ENCODE data around the gene CYRIA. TPM values are rescaled to one million over a fixed set of nuclear protein-coding genes. Genes with fewer than 3 reads are reported as not detected.

Gene CYRIA
- total RNA-seq (2014; rRNA removed; shearing (Covaris generic)): 23.7 and 25.2 TPM in 2 replicates

DNA sequence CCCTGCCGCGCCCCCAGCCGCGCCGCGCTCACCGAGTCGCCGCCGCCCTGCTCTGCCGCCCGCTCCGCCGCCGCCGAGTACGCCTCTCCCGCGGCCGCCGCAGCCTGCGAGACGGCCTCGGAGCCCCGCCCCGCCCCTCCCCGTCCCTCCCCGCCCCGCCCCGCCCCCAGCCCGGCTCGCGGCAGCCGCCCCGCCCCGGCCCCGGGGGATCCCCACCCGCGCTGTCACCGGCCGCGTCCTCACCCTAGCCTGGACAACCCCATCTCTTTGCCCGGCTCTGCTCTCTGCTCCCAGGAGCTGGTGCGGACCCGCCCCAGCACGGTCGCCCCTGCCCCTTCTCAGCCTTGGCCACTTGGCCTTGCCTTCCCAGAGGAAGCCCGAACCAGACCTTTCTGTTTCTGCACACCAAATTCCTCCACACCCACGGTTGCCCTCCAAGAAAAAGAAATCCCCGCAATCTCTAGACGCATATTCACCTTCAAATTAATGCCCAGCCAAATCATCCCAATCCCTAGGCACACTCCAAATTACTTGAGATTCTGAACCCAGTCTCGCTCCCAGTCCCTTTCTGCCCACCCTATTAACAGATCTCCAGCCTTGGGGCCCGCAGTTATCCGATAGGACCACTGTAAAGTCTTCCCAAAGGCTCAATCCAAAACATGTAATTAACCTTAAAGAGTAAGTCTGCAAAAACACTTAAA is at the start of gene CYRIA:
TSS of gene CYRIA (minus strand) at position 87 of the 701 bp plus-strand sequence. CDS start 77,715 bp downstream, outside the sequence.
- DNase-seq (ENCODE audit: low spot score): no peak

DNA sequence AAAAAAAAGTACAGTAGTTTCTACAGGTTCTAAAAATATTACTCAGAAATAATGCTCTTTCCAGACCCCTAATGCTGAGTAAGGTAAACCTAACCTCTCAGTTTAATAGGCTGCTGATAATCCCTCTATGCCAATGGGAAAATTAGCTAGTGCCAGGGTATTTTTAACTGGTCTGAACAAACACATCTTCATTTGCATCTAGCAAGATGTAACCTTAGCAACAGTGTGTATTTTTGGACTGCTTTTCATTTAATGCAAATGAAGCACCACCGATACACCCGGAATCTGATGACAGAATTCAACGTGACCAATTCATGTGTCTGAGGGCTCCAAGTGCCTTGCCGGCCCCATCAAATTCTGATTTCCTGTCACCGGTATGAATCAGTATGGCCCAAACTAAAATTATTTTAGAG is 47.4 kb upstream of the CYRIA start:
- DNase-seq (ENCODE audit: low spot score): no peak

DNA sequence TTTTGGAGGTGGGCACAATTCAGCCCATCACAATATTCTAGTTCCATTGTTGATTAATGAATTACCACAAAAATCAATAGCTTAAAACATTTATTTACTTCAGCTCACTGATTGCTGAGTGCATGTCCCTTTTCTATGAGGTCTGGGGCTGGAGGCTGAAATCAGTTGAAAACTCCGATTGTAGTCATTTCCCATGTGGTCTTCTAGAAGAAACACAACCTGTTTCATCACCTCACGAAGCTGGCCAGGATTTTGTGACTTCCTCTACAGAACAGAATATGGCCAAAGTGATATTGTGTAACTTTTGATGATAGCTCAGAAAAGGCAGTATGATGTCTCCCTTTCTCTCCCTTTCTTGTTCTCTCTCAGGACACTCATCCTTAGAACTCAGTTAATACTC is 44.1 kb upstream of the CYRIA start:
- no peak for DNase-seq (ENCODE audit: low spot score)

DNA sequence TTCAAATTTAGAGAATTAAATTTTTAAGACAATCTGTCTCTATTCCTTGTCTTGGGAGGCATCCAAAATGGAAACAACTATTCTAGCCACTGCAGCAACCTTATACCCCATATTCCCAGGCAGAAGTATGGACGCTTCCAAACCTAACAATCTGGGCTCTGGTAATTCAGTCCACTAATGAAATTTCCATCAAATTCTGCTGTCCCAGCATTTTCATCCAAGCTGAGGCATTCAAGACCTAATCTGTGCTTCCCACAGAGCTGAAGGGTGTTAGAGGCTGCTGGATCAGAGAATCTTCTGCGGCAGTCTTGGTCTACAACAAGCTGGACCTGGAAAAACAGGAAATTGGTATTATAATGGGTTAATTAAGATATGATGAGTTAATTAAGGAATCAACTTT is 42.5 kb upstream of the CYRIA start:
- no peak for DNase-seq (ENCODE audit: low spot score)

DNA sequence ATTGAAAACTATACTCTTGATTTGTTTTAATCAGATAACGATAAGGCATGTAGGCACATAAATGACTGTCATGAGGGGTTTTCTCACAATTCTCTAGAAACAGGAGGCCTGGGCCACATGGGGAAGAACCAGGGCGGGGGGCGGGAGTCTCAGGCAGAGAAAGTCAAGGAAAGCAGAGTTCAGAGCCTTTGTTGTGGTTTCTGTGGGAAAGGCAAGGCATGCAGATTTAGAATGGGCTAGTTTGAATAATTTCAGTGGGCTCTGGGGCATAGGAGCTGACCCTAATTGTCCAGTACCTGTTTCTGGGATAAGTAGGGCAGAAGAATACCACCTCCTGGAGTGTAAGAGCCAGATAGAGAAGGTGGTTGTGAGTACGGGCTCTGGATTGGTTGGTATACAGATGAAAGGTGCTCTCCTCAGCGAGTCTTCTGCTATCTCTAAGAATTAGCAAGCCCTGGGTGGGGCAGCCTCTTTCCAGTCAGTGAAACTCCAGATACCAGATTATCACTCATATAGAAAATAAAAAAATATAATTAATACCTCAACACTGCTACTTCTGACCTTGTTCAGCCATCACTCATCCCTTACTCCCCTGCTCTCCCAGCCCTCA is 41.5 kb upstream of the CYRIA start:
- no peak for DNase-seq (ENCODE audit: low spot score)

DNA sequence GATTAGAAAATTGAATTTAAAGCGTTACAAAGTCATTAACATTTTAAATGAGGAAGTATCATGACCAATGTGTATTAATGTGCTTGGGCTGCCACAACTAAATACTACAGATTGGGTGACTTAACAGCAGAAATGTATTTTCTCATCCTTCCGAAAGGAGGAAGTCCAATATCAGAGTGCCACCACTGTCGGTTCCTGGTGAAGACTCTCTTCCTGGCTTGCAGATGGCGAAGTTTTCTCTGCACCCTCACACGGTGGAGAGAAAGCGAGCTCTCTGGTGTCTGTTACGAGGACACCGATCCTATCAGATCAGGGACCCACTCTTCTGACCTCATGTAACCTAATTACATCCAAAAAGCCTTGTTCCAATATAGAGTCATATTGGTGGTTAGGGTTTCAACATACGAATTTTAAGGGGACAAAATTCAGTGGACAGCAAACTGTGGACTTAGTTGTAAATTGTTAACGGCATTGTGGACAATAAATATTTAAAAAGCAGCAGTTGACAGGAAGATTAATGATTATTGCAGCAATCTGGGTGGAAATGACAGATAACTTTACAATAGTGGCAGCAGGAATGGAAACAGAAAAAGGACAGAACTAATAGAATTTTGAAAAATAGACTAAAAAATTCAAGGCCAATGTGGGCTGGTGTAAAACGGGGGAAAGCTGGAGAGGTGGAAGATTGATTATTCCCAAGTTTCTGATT is 35.1 kb upstream of the CYRIA start:
- DNase-seq (ENCODE audit: low spot score): no peak

DNA sequence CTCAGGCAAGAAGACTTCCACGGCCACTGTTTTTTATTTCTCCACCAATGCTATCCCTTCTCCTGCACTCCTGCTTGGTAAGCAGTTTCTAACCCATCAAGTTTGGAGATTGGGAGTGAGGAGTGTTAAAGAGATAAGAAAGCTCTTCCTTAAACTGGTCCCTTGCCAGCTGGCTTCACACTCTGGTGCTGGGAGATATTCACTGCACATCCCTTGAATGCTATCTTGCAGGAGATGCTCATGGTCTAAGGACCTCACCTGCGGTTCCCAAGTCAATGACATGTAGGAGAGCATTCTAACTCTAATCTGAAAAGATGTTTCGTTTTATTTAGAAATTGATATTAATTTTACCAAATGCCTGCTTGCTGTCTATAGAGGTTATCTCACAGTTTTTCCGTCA is 28.2 kb upstream of the CYRIA start:
- DNase-seq (ENCODE audit: low spot score): no peak

DNA sequence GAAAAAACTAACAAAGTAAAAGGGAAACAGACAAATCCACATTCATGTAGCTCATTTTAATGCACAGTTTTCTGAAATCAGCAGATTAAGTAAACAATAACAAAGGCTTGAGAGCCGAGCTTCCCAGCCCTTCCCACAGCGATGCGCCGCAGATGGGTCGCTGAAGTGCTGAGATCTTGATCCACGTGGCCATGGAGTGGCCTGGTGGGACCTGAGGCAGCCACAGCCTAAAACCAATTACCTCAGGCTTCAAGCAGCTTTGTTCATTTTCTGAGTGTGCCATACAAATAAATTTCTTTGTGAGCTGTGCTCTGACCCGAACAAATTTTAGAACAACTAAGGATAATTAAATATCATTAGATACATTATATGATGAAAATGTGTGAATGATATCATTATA is 25.6 kb upstream of the CYRIA start:
- no peak for DNase-seq (ENCODE audit: low spot score)

DNA sequence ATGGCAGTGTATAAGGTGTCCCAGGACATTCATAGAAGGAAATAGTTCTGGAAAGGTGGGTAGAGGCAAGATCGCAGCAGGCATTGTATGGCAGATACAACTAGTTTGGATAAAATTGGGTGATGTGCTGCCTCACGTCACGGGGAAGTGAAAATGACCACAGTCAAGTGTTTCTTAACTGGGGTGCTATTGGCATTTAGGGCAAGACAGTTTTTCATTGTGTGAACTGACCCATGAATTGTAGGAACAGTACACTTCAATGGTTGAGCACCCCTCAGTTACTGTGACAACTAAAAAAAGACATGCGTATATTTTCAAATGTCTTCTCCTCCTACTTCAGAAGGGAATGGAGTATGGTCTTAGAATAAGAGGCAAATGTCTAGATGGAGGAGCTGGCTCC is 22.3 kb upstream of the CYRIA start:
- no peak for DNase-seq (ENCODE audit: low spot score)

DNA sequence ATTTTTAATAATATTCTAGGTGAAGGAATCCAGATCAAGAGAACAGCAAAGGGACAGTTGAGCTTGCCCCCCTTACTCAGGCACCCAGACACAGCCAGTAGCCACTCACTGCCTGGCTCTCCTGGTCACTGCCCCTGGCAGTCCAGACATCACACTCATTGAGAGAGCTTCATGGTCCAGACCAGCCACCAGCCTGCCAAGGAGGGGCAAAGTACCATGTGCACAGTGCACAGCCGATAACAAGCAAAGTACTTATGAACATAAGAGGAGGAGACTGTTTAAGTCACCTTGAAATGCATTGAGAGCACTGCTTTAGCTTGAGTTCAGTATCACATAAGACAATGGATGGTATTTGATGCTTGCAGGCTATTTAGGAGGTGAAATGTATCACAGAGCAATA is 21.6 kb upstream of the CYRIA start:
- DNase-seq (ENCODE audit: low spot score): no peak

DNA sequence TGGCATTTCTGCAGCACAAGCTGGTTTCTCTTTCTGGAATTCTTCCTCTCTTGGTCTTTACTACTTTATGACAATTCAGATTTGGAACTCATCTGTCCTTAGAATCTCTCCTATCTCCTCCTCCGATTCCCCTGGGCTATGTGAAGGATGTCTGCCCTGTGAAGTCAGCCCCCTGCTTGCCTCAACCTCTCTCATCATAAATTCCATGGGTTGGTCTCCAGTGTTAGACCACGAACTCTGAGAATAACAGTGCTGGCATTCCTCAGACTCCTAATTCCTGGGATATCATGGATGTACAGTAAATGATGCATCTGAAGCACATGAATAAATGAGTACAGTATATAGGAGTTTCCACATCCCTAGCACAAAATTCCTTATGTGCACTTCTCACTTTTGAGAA is 21.0 kb upstream of the CYRIA start:
- no peak for DNase-seq (ENCODE audit: low spot score)

DNA sequence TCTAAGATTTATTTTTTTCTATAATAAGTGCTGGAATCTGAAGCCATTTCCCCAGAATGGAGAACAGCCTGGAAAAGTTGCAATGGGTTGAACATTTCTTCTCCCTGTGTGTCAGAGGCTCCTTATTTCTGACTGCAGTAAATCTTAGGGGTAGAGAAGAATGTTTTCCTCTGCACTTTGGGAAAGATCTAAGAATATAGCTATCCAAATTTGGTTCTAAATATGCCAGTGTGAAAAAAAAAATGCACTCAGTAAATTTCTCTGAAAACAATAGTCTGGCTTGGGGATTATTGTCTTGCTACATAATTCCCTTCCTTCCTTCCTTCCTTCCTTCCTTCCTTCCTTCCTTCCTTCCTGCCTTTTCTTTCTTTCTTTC is 19.7 kb upstream of the CYRIA start:
- no peak for DNase-seq (ENCODE audit: low spot score)

DNA sequence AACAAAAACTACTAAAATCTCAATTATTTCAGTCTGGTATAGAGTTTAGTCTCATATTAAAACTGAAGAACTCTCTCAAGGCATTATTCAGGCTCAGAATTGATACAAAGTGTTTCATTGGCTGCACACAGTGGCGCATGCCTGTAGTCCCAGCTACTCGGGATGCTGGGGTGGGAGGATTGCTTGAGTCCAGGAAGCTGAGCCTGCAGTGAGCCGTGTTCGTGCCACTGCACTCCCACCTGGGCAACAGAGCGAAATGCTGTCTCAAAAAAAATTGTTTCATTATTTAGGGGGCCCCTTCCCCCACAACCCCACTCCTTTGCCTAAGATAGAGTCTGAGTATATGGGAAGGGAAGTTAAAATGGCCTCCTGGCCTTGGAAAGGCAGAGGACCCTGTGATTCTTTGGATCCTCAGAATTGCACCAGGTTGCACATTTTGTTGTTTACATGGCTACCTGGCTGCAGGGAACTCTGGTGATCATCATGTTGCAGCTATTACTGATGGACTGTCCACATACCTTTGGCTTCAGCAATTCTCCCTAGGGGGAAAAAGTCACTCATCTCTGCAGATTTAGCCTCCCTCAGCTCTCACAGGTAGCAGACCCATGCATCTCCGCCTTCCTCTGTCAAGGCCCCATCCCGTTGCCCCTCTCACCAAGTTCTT is 19.2 kb upstream of the CYRIA start:
- no peak for DNase-seq (ENCODE audit: low spot score)

DNA sequence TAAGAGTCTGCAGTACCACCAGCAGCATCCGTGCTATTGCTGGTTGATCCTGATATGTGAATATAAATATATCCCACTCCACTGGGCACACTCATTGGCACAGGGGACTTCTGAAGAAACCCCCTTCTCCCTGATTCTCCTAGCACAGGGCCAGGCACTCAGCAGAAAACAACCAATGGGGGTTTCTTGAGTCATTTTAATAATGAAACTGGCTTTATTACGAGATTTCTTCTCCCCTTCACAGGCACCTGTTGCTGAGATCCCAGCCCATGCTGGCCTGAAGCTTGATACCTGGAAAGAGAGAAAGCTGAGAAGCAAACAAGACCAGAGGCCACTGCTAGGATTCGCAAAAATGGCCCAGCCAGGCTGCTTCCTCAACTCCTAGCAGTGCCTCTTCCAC is 17.9 kb upstream of the CYRIA start:
- DNase-seq (ENCODE audit: low spot score): no peak

DNA sequence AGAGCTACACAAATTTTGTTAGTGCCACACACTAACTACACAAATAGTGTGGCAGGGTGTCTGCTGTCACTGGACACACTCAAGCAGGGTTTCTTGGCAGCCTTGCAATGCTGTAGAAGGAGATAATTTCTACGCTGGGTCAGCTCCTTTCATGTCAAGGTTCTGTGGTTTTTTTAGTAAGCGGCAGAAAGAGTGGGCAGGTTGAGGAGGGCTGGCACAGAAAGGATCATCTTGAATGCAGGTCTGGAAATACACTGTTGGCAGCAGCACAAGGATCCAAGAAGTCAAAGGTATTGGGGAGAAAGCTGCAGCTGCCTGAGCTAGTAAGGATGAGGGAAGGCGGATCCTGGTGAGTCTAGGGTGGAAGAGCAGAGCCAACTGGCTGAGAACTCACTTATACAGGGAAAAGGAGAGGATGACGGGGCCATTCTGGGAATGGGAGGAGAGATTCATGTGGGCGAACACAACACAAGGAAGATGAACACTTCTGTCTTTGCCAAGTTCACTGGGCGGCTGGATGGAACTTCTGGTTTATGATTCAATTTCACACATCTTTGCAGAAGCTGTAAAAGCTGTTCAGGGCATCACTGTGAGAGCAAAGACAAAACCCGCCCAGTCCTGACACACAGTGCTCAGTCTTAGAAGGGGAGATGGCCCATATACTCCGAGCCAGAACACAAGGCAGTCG is 16.9 kb upstream of the CYRIA start:
- no peak for DNase-seq (ENCODE audit: low spot score)

DNA sequence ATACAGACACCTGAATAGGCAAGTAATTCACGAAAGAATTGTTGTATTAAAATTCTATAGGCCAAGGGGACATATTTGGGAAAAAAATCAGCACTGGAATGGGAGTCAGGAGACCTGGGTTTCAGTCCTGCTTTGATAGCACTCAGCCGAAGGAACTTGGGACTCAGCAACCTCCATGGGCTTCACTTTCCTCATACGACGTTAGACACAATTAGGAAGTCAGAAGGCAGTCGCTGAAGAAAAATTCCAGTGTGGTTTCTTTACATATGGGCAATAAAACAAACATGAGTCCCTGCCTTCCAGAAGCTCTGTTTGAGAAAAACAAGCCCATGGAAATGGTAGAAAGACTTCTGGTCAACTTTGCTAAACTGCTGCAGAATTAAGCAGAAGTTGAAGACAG is 15.1 kb upstream of the CYRIA start:
- no peak for DNase-seq (ENCODE audit: low spot score)

DNA sequence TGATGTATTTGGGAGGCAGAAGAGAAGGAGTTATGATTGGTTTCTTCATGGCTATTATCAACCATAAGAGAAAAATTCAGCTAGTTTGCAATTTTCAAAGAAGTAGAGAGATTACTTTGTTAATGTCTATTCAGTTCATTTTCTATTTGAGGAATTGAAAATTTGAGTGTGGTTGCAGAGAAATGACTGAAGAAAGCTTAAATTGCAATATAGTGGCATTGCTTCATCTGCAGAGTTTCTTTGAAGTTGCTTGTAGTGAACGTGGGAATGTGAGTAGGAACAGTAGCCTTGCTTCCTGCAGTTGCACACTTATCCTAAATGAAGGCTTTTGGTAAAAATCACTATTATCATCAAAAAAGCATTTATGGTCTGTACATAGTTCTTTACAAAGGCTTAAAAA is 14.7 kb upstream of the CYRIA start:
- DNase-seq (ENCODE audit: low spot score): no peak

DNA sequence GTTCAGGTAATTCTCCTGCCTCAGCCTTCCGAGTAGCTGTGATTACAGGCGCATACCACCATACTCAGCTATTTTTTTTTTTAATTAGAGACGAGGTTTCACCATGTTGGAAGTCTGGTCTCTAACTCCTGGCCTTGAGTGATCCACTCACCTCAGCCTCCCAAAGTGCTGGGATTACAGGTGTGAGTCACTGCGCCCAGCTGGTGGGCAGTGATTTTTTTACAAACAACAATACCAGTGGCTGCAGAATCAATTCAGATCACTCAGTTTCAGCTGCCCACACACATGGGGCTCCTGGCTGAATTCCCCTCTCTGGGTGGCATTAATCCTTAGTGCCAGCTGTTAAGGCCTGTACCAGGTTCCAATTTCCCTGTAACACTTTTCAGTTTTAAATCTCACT is 13.3 kb upstream of the CYRIA start:
- DNase-seq (ENCODE audit: low spot score): no peak

DNA sequence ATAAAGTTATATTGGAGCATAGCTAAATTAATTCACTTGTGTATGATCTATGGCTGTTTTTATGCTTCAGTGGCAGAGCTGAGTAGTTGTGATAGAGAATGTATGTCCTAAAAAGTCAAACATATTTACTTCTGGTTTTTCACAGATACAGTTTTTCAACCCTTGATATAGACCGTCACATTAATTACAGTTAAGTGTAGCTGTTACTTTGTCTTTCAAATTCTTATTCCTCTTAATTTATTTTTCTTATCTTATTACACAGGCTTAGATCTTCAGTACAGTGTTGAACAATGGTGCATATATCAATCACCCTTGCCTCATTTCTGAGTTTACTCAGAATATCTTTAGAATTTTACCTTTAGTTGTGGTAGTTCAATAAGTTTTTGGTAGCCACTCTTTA is 12.2 kb upstream of the CYRIA start:
- DNase-seq (ENCODE audit: low spot score): no peak

DNA sequence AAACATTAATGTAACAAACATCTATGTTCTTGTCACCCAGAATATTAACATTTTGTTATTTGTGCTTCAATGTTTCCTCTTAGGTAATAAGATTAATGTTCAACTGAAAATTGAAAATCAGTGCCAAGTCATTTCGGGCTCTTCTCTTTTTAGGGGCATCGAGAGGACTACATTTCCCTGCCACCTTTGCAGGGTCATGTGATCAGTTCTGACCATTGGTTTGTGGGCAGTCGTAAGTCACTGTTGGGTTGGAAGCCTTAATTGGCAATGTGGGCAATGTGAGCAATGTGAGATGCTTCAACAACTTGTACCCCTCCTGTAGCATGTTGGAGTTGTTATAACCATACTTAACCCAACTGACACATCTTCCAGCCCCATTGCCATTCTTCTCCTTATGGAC is 10.1 kb upstream of the CYRIA start:
- no peak for DNase-seq (ENCODE audit: low spot score)

DNA sequence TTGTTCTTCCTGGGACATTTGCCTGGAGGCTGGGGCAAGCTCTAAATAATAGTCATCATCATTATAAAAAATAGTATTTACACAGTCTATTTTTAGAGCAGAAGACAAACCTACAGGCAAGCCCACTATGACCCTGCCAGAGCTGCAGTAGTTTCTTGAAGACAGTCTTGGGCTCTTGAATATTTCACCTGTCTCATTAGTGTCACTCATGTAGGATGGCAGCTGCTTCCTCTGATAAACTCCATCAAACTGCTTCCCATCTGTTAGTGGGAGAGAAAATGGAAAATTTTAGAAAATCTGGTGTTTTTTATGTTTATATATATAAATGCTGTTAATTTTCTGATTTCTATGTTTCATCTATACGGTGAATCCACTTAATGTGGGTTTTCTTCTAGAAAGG is 8.5 kb upstream of the CYRIA start:
- DNase-seq (ENCODE audit: low spot score): no peak

DNA sequence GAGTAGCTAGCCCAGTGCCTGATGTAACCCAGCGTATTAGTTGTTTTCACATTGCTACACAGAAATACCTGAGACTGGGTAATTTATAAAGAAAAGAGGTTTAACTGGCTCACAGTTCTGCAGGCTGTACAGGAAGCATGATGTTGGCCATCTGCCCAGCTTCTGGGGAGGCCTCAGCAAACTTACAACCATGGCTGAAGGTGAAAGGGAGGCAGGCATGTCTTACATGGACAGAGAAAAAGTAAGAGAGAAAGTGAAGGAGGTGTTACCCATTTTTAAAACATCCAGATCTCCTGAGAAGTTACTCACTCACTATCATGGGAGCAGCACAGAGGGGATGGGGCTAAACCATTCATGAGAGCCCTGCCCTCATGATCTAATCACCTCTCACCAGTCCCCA is 6.1 kb upstream of the CYRIA start:
- no peak for DNase-seq (ENCODE audit: low spot score)
